SK-N-SH (cell line): ENCODE data around the gene ALDH3B1. TPM values are rescaled to one million over a fixed set of nuclear protein-coding genes. Genes with fewer than 3 reads are reported as not detected.
A peak's percentile ranks its signal among the peaks of the same experiment; 100 is the strongest.

ENCODE experiments used
- CTCF ChIA-PET: fragments of 300-600, 350-600 bp; formaldehyde crosslinking; extraction: SDS; loops from one replicate; lab custom pipeline; 2021; lab: Yijun Ruan, JAX
- POLR2A ChIA-PET: fragments of 350-600 bp; sonication (Branson Sonifier 250); formaldehyde crosslinking; extraction: SDS; loops from one replicate; lab custom pipeline; 2020; ENCODE audit warnings: antibody characterized with exemption, inconsistent platforms; lab: Yijun Ruan, JAX
- DNase-seq: peaks from one replicate; pipeline ENCODE4 v3.0.0; 2012
- H2AFZ ChIP-seq: fragments of 200-600 bp; sonication (generic); 2 replicates; pipeline ENCODE4 v1.8.1; 2016; ENCODE audit warnings: antibody characterized with exemption, mild to moderate bottlenecking, low read depth
- H3F3A ChIP-seq: fragments of 200-600 bp; sonication (generic); replicated peaks from 2 replicates; pipeline ENCODE3; 2016; ENCODE audit warnings: antibody characterized with exemption, mild to moderate bottlenecking; ENCODE audit not compliant: insufficient read depth
- H3K27ac ChIP-seq, 2 experiments: fragments of 200-500 bp in 1 of 2; fragments of 200-600 bp in 1 of 2; sonication (Bioruptor generic) in 1 of 2; sonication (generic), shearing (Covaris generic) in 1 of 2; 2 replicates each; pipeline versions ENCODE4 v1.5.1 to v1.6.1; 2014 to 2016; ENCODE audit warnings: low read depth in 2 of 2, inconsistent platforms in 1 of 2, low read length in 1 of 2, mild to moderate bottlenecking in 1 of 2, mixed read lengths in 1 of 2
- H3K27me3 ChIP-seq: fragments of 200-600 bp; sonication (generic), shearing (Covaris generic); 2 replicates; pipeline ENCODE4 v1.6.1; 2016; ENCODE audit warnings: mixed run types; ENCODE audit not compliant: insufficient read depth
- H3K36me3 ChIP-seq, 2 experiments: fragments of 200-500 bp in 1 of 2; fragments of 200-600 bp in 1 of 2; sonication (Bioruptor generic) in 1 of 2; sonication (generic) in 1 of 2; replicated peaks in 1 of 2; 2 replicates each; pipeline versions ENCODE3 to v1.5.1; 2014 to 2016; ENCODE audit warnings: low read length in 1 of 2, mild to moderate bottlenecking in 1 of 2; ENCODE audit not compliant: insufficient read depth in 2 of 2, control insufficient read depth in 1 of 2
- H3K4me1 ChIP-seq, 2 experiments: fragments of 200-500 bp in 1 of 2; fragments of 200-600 bp in 1 of 2; sonication (Bioruptor generic) in 1 of 2; sonication (generic), shearing (Covaris generic) in 1 of 2; 2 replicates each; pipeline versions ENCODE4 v1.5.1 to v1.6.1; 2014 to 2016; ENCODE audit warnings: low read depth in 1 of 2, low read length in 1 of 2, mixed run types in 1 of 2; ENCODE audit not compliant: insufficient read depth in 2 of 2, control insufficient read depth in 1 of 2
- H3K4me2 ChIP-seq: fragments of 200-600 bp; sonication (generic), shearing (Covaris generic); 2 replicates; pipeline ENCODE4 v1.6.1; 2017; ENCODE audit warnings: mixed run types
- H3K4me3 ChIP-seq, 2 experiments: fragments of 200-500 bp in 1 of 2; fragments of 200-600 bp in 1 of 2; sonication (Bioruptor generic) in 1 of 2; sonication (generic), shearing (Covaris generic) in 1 of 2; 2 replicates each; pipeline versions ENCODE4 v1.5.1 to v1.8.1; 2014 to 2016; ENCODE audit warnings: low read depth in 2 of 2, inconsistent platforms in 1 of 2, low read length in 1 of 2, mild to moderate bottlenecking in 1 of 2, mixed read lengths in 1 of 2, moderate library complexity in 1 of 2
- H3K79me2 ChIP-seq: fragments of 200-600 bp; sonication (generic); 2 replicates; pipeline ENCODE4 v1.8.1; 2017; ENCODE audit warnings: mild to moderate bottlenecking; ENCODE audit not compliant: insufficient read depth
- H3K9ac ChIP-seq: fragments of 200-600 bp; sonication (generic); 2 replicates; pipeline ENCODE4 v1.6.1; 2017; ENCODE audit warnings: mixed run types
- H3K9me2 ChIP-seq: fragments of 200-600 bp; sonication (generic); 2 replicates; pipeline ENCODE4 v1.6.1; 2017; ENCODE audit warnings: mixed run types
- H3K9me3 ChIP-seq: fragments of 200-600 bp; sonication (generic); 2 replicates; pipeline ENCODE4 v1.6.1; 2017; ENCODE audit warnings: mixed run types, mild to moderate bottlenecking, moderate library complexity
- H4K20me1 ChIP-seq: fragments of 200-600 bp; sonication (generic); 2 replicates; pipeline ENCODE4 v1.6.1; 2017; ENCODE audit warnings: mild to moderate bottlenecking, mixed run types; ENCODE audit not compliant: insufficient read depth
- CHD2 ChIP-seq: fragments of 150-350 bp; IDR thresholded peaks from 2 replicates; pipeline ENCODE4 v1.6.1; 2018; ENCODE audit warnings: low read length; ENCODE audit not compliant: partially characterized antibody
- FOSL2 ChIP-seq: IDR thresholded peaks from 2 replicates; pipeline ENCODE4 v1.4.0; 2012; ENCODE audit warnings: low read depth, mild to moderate bottlenecking, moderate library complexity, borderline replicate concordance
- FOXJ3 ChIP-seq: sonication (generic); formaldehyde crosslinking; IDR thresholded peaks from 2 replicates; pipeline ENCODE4 v1.5.1; 2020; ENCODE audit warnings: mild to moderate bottlenecking, missing genetic modification reagents
- MEF2A ChIP-seq: IDR thresholded peaks from 2 replicates; pipeline ENCODE4 v1.4.0; 2012; ENCODE audit warnings: low read depth, borderline replicate concordance
- MXI1 ChIP-seq: IDR thresholded peaks from 2 replicates; pipeline ENCODE4 v1.6.1; 2012; ENCODE audit warnings: mild to moderate bottlenecking, low read depth, low read length, improper control_type of control experiment
- NRF1 ChIP-seq: IDR thresholded peaks from 2 replicates; pipeline ENCODE4 v1.6.1; 2012; ENCODE audit warnings: low read depth, mild to moderate bottlenecking, low read length
- RAD21 ChIP-seq: IDR thresholded peaks from 2 replicates; pipeline ENCODE4 v1.6.1; 2012; ENCODE audit warnings: mild to moderate bottlenecking, low read length
- RCOR1 ChIP-seq: fragments of 150-350 bp; IDR thresholded peaks from 2 replicates; pipeline ENCODE4 v1.6.1; 2017; ENCODE audit warnings: antibody characterized with exemption, low read length
- RFX5 ChIP-seq: IDR thresholded peaks from 2 replicates; pipeline ENCODE4 v1.6.1; 2012; ENCODE audit warnings: mild to moderate bottlenecking, improper control_type of control experiment, low read length
- SIN3A ChIP-seq: IDR thresholded peaks from 2 replicates; pipeline ENCODE4 v1.6.1; 2012; ENCODE audit warnings: low read depth, mild to moderate bottlenecking, low read length, moderate library complexity, borderline replicate concordance
- SMC3 ChIP-seq: IDR thresholded peaks from 2 replicates; pipeline ENCODE4 v1.6.1; 2012; ENCODE audit warnings: low read depth, low read length, improper control_type of control experiment
- TEAD4 ChIP-seq: IDR thresholded peaks from 2 replicates; pipeline ENCODE4 v1.4.0; 2012; ENCODE audit warnings: mild to moderate bottlenecking, borderline replicate concordance; ENCODE audit not compliant: insufficient read depth
- WGBS: methylation state at CpG from one replicate; pipeline ENCODE4 v1.1.6; 2017; ENCODE audit warnings: low lambda C conversion rate; 5-methylcytosine and 5-hydroxymethylcytosine counted together
- polyA plus RNA-seq, 3 experiments: library from polyadenylated mRNA; depleted of rRNA; stranded (reverse); fragments of >200 nt; gene quantifications; 2 replicates each; pipeline ENCODE4 v1.2.3, GENCODE V29; 2012
- TF ChIP-seq, protein P1 (sequence below): fragments of 150-350 bp; IDR thresholded peaks from 2 replicates; pipeline ENCODE4 v1.6.1; 2016; ENCODE audit warnings: mild to moderate bottlenecking, low read depth, low read length
- TF ChIP-seq, protein P2 (sequence below): IDR thresholded peaks from 2 replicates; pipeline ENCODE4 v1.4.0; 2012; ENCODE audit warnings: low read depth
- TF ChIP-seq, protein P3 (sequence below): IDR thresholded peaks from 2 replicates; pipeline ENCODE4 v1.6.1; 2012; ENCODE audit warnings: mild to moderate bottlenecking, low read depth, low read length, moderate library complexity
- TF ChIP-seq, protein P4 (sequence below): IDR thresholded peaks from 2 replicates; pipeline ENCODE4 v1.4.0; 2012; ENCODE audit warnings: low read depth, borderline replicate concordance
- TF ChIP-seq, protein P5 (sequence below): IDR thresholded peaks from 2 replicates; pipeline ENCODE4 v1.4.0; 2012; ENCODE audit warnings: low read depth, borderline replicate concordance
- TF ChIP-seq, protein P6 (sequence below): fragments of 150-350 bp; IDR thresholded peaks from 2 replicates; pipeline ENCODE4 v1.6.1; 2017; ENCODE audit warnings: antibody characterized with exemption, low read length, low read depth, borderline replicate concordance
- TF ChIP-seq, protein P7 (sequence below): fragments of 200-600 bp; sonication (generic); IDR thresholded peaks from 2 replicates; pipeline ENCODE4 v1.6.1; 2017; ENCODE audit warnings: antibody characterized with exemption, mild to moderate bottlenecking, moderate library complexity
- TF ChIP-seq, protein P8 (sequence below): IDR thresholded peaks from 2 replicates; pipeline ENCODE4; 2012

ALDH3B1 gene
- polyA plus RNA-seq, 1 of the 3 experiments (the other 2 are of a cell fraction), result 14.9 TPM

DNA sequence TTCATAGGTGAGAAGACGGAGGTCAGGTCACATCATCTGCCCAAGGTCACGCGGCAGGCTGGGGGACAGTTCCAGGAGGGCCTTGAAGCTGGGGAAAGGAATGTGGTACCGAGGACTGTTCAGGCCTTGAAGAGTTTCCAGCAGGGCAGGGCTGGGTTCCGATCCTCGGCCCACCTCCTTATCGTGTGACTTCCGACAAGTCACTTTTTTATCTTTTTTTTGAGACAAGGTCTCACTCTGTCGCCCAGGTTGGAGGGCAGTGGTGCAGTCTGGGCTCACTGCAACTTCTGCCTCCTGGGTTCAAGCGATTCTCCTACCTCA, 21.0 kb downstream of the ALDH3B1 start:
- H3K27ac ChIP-seq, result peak overlapping the region; percentile 85 to 99; a peak in 3 of 4 replicates
- ChIA-PET POLR2A (no interaction called here), CTCF (interaction anchor here (1.1 to 1.6 kb wide), 2 partner anchors 12 to 267 kb away, joined by 3 read pairs; no protein-coding TSS in a partner anchor)
- H3F3A ChIP-seq, result peaks cover 29% of the 10 kb centered on the region
- no peaks in the 10 kb centered on the region for H3K27me3 ChIP-seq
- H2AFZ ChIP-seq, result no peak overlapping the region
- H4K20me1 ChIP-seq, result no peaks in the 10 kb centered on the region
- H3K4me3 ChIP-seq, result peak overlapping the region; percentile 77 to 81
- 14% methylated on average over 7 of the region's 10 CpGs for WGBS
- H3K36me3 ChIP-seq, result peaks cover 14% of the 10 kb centered on the region in 2 experiments
- peaks cover 30 to 36% of the 10 kb centered on the region in 2 experiments; a peak in 3 of 4 replicates for H3K4me1 ChIP-seq
- no peak for DNase-seq
- no peaks in the 10 kb centered on the region for H3K9me2 ChIP-seq
- TF ChIP-seq TEAD4 (no peak), RFX5 (no peak), FOSL2 (no peak), NRF1 (no peak), MEF2A (no peak), SMC3 (no peak), CHD2 (no peak), RAD21 (no peak), FOXJ3 (CRISPR knock-in tag) (no peak), RCOR1 (no peak), MXI1 (no peak), SIN3A (no peak)
- TF ChIP-seq, protein P1, sequence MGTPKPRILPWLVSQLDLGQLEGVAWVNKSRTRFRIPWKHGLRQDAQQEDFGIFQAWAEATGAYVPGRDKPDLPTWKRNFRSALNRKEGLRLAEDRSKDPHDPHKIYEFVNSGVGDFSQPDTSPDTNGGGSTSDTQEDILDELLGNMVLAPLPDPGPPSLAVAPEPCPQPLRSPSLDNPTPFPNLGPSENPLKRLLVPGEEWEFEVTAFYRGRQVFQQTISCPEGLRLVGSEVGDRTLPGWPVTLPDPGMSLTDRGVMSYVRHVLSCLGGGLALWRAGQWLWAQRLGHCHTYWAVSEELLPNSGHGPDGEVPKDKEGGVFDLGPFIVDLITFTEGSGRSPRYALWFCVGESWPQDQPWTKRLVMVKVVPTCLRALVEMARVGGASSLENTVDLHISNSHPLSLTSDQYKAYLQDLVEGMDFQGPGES, result no peak
- TF ChIP-seq, protein P2, sequence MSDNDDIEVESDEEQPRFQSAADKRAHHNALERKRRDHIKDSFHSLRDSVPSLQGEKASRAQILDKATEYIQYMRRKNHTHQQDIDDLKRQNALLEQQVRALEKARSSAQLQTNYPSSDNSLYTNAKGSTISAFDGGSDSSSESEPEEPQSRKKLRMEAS, result no peak
- TF ChIP-seq, protein P3, sequence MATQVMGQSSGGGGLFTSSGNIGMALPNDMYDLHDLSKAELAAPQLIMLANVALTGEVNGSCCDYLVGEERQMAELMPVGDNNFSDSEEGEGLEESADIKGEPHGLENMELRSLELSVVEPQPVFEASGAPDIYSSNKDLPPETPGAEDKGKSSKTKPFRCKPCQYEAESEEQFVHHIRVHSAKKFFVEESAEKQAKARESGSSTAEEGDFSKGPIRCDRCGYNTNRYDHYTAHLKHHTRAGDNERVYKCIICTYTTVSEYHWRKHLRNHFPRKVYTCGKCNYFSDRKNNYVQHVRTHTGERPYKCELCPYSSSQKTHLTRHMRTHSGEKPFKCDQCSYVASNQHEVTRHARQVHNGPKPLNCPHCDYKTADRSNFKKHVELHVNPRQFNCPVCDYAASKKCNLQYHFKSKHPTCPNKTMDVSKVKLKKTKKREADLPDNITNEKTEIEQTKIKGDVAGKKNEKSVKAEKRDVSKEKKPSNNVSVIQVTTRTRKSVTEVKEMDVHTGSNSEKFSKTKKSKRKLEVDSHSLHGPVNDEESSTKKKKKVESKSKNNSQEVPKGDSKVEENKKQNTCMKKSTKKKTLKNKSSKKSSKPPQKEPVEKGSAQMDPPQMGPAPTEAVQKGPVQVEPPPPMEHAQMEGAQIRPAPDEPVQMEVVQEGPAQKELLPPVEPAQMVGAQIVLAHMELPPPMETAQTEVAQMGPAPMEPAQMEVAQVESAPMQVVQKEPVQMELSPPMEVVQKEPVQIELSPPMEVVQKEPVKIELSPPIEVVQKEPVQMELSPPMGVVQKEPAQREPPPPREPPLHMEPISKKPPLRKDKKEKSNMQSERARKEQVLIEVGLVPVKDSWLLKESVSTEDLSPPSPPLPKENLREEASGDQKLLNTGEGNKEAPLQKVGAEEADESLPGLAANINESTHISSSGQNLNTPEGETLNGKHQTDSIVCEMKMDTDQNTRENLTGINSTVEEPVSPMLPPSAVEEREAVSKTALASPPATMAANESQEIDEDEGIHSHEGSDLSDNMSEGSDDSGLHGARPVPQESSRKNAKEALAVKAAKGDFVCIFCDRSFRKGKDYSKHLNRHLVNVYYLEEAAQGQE, result no peak
- TF ChIP-seq, protein P4, sequence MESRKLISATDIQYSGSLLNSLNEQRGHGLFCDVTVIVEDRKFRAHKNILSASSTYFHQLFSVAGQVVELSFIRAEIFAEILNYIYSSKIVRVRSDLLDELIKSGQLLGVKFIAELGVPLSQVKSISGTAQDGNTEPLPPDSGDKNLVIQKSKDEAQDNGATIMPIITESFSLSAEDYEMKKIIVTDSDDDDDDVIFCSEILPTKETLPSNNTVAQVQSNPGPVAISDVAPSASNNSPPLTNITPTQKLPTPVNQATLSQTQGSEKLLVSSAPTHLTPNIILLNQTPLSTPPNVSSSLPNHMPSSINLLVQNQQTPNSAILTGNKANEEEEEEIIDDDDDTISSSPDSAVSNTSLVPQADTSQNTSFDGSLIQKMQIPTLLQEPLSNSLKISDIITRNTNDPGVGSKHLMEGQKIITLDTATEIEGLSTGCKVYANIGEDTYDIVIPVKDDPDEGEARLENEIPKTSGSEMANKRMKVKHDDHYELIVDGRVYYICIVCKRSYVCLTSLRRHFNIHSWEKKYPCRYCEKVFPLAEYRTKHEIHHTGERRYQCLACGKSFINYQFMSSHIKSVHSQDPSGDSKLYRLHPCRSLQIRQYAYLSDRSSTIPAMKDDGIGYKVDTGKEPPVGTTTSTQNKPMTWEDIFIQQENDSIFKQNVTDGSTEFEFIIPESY, result no peak
- TF ChIP-seq, protein P5, sequence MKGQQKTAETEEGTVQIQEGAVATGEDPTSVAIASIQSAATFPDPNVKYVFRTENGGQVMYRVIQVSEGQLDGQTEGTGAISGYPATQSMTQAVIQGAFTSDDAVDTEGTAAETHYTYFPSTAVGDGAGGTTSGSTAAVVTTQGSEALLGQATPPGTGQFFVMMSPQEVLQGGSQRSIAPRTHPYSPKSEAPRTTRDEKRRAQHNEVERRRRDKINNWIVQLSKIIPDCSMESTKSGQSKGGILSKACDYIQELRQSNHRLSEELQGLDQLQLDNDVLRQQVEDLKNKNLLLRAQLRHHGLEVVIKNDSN, result no peak
- TF ChIP-seq, protein P6, sequence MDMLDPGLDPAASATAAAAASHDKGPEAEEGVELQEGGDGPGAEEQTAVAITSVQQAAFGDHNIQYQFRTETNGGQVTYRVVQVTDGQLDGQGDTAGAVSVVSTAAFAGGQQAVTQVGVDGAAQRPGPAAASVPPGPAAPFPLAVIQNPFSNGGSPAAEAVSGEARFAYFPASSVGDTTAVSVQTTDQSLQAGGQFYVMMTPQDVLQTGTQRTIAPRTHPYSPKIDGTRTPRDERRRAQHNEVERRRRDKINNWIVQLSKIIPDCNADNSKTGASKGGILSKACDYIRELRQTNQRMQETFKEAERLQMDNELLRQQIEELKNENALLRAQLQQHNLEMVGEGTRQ, result no peak
- TF ChIP-seq, protein P7, sequence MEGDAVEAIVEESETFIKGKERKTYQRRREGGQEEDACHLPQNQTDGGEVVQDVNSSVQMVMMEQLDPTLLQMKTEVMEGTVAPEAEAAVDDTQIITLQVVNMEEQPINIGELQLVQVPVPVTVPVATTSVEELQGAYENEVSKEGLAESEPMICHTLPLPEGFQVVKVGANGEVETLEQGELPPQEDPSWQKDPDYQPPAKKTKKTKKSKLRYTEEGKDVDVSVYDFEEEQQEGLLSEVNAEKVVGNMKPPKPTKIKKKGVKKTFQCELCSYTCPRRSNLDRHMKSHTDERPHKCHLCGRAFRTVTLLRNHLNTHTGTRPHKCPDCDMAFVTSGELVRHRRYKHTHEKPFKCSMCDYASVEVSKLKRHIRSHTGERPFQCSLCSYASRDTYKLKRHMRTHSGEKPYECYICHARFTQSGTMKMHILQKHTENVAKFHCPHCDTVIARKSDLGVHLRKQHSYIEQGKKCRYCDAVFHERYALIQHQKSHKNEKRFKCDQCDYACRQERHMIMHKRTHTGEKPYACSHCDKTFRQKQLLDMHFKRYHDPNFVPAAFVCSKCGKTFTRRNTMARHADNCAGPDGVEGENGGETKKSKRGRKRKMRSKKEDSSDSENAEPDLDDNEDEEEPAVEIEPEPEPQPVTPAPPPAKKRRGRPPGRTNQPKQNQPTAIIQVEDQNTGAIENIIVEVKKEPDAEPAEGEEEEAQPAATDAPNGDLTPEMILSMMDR, result no peak
- TF ChIP-seq, protein P8, sequence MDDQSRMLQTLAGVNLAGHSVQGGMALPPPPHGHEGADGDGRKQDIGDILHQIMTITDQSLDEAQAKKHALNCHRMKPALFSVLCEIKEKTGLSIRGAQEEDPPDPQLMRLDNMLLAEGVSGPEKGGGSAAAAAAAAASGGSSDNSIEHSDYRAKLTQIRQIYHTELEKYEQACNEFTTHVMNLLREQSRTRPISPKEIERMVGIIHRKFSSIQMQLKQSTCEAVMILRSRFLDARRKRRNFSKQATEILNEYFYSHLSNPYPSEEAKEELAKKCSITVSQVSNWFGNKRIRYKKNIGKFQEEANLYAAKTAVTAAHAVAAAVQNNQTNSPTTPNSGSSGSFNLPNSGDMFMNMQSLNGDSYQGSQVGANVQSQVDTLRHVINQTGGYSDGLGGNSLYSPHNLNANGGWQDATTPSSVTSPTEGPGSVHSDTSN, result no peak
- TF ChIP-seq, all 33 proteins: peak for 0
- Histone ChIP-seq H3K9me3 (no peaks in the 10 kb centered on the region), H3K79me2 (peaks cover 38% of the 10 kb centered on the region), H3K9ac (peak overlapping the region; percentile 89), H3K4me2 (peak overlapping the region; percentile 79)
